H9 (cell line): ENCODE results near the gene SLC43A1. TPM values are rescaled to one million over a fixed set of nuclear protein-coding genes. Genes with fewer than 3 reads are reported as not detected.

Experiments
- DNase-seq: peaks from one replicate; pipeline ENCODE4 v3.0.0-alpha.2; 2017
- H2AFZ ChIP-seq: one replicate; pipeline ENCODE4 v1.6.1; 2013; ENCODE audit warnings: mild to moderate bottlenecking, low read length, control low read depth, moderate library complexity
- H2AK5ac ChIP-seq: 2 replicates; pipeline ENCODE4 v1.6.1; 2013; ENCODE audit warnings: low read length, control low read depth, mixed read lengths; ENCODE audit not compliant: insufficient read length
- H2BK120ac ChIP-seq: one replicate; pipeline ENCODE4 v1.6.1; 2013; ENCODE audit warnings: low read depth, mild to moderate bottlenecking, low read length, control low read depth, inconsistent platforms; ENCODE audit not compliant: poor library complexity, severe bottlenecking
- H2BK12ac ChIP-seq: 2 replicates; pipeline ENCODE4 v1.6.1; 2013; ENCODE audit warnings: low read length, control low read depth, mixed read lengths, low read depth; ENCODE audit not compliant: insufficient read length
- H2BK15ac ChIP-seq: 2 replicates; pipeline ENCODE4 v1.6.1; 2013; ENCODE audit warnings: low read depth, low read length, control low read depth
- H2BK20ac ChIP-seq: one replicate; pipeline ENCODE4 v1.6.1; 2013; ENCODE audit warnings: low read depth, mild to moderate bottlenecking, low read length, control low read depth, inconsistent platforms; ENCODE audit not compliant: poor library complexity, severe bottlenecking
- H2BK5ac ChIP-seq: 2 replicates; pipeline ENCODE4 v1.6.1; 2013; ENCODE audit warnings: low read length, control low read depth, mixed read lengths; ENCODE audit not compliant: insufficient read length
- H3K14ac ChIP-seq: 2 replicates; pipeline ENCODE4 v1.6.1; 2013; ENCODE audit warnings: low read length, control low read depth; ENCODE audit not compliant: insufficient read depth
- H3K18ac ChIP-seq: 2 replicates; pipeline ENCODE4 v1.6.1; 2013; ENCODE audit warnings: low read depth, mild to moderate bottlenecking, mixed read lengths, low read length, control low read depth; ENCODE audit not compliant: insufficient read length
- H3K23ac ChIP-seq: 2 replicates; pipeline ENCODE4 v1.6.1; 2013; ENCODE audit warnings: low read length, control low read depth, mixed read lengths, low read depth; ENCODE audit not compliant: insufficient read length
- H3K23me2 ChIP-seq: 2 replicates; pipeline ENCODE4 v1.6.1; 2013; ENCODE audit warnings: low read depth, mild to moderate bottlenecking, mixed read lengths, low read length, control low read depth; ENCODE audit not compliant: insufficient read length, poor library complexity, severe bottlenecking
- H3K27ac ChIP-seq: 2 replicates; pipeline ENCODE4 v1.5.1; 2013; ENCODE audit warnings: low read length, control low read depth, mixed read lengths, low read depth; ENCODE audit not compliant: insufficient read length
- H3K27me3 ChIP-seq: 2 replicates; pipeline ENCODE4 v1.6.1; 2013; ENCODE audit warnings: low read length, control low read depth, inconsistent platforms; ENCODE audit not compliant: insufficient read depth
- H3K4ac ChIP-seq: 2 replicates; pipeline ENCODE4 v1.6.1; 2013; ENCODE audit warnings: low read depth, mild to moderate bottlenecking, control low read depth, inconsistent platforms, low read length, moderate library complexity
- H3K4me1 ChIP-seq: 2 replicates; pipeline ENCODE4 v1.6.1; 2013; ENCODE audit warnings: low read length, control low read depth, inconsistent platforms; ENCODE audit not compliant: insufficient read depth
- H3K4me2 ChIP-seq: 2 replicates; pipeline ENCODE4 v1.6.1; 2013; ENCODE audit warnings: low read length, control low read depth, mixed read lengths; ENCODE audit not compliant: insufficient read length, insufficient read depth
- H3K56ac ChIP-seq: 2 replicates; pipeline ENCODE4 v1.6.1; 2013; ENCODE audit warnings: low read depth, mild to moderate bottlenecking, mixed read lengths, low read length, control low read depth; ENCODE audit not compliant: insufficient read length
- H3K79me1 ChIP-seq: 2 replicates; pipeline ENCODE4 v1.6.1; 2013; ENCODE audit warnings: low read depth, mild to moderate bottlenecking, moderate library complexity, low read length, control low read depth, inconsistent platforms; ENCODE audit not compliant: insufficient read depth, poor library complexity, severe bottlenecking
- H3K79me2 ChIP-seq: 2 replicates; pipeline ENCODE4 v1.6.1; 2013; ENCODE audit warnings: low read length, control low read depth, inconsistent platforms; ENCODE audit not compliant: insufficient read depth
- H3K9ac ChIP-seq: 2 replicates; pipeline ENCODE4 v1.6.1; 2013; ENCODE audit warnings: low read length, control low read depth, mixed read lengths; ENCODE audit not compliant: insufficient read length; ENCODE audit errors: extremely low read depth
- H3K9me3 ChIP-seq: one replicate; pipeline ENCODE4 v1.6.1; 2013; ENCODE audit warnings: low read depth, low read length, inconsistent platforms; ENCODE audit not compliant: control insufficient read depth
- H3T11ph ChIP-seq: one replicate; pipeline ENCODE4 v1.6.1; 2013; ENCODE audit warnings: mild to moderate bottlenecking, low read length, control low read depth, inconsistent platforms
- H4K20me1 ChIP-seq: one replicate; pipeline ENCODE4 v1.6.1; 2013; ENCODE audit not compliant: control insufficient read depth, insufficient read length, insufficient read depth
- H4K5ac ChIP-seq: 2 replicates; pipeline ENCODE4 v1.6.1; 2013; ENCODE audit warnings: low read depth, mild to moderate bottlenecking, mixed read lengths, low read length, control low read depth; ENCODE audit not compliant: insufficient read length
- H4K8ac ChIP-seq: replicated peaks from 2 replicates; pipeline ENCODE4 v1.6.1; 2013; ENCODE audit warnings: low read length, control low read depth, mixed read lengths, low read depth; ENCODE audit not compliant: insufficient read length
- H4K91ac ChIP-seq: 2 replicates; pipeline ENCODE4 v1.6.1; 2013; ENCODE audit warnings: low read depth, mild to moderate bottlenecking, moderate library complexity, mixed read lengths, low read length, control low read depth; ENCODE audit not compliant: insufficient read length
- H3K27ac Mint-ChIP-seq, 3 experiments: 2 replicates in 2 of 3; 3 replicates in 1 of 3; pipeline ENCODE4 v1.8.0; 2020 to 2021; ENCODE audit warnings: mixed read lengths in 3 of 3, mild to moderate bottlenecking in 1 of 3, moderate library complexity in 1 of 3
- H3K27me3 Mint-ChIP-seq: 2 replicates; pipeline ENCODE4 v1.8.0; 2021; ENCODE audit warnings: low read depth, mild to moderate bottlenecking, moderate library complexity, mixed read lengths
- H3K36me3 Mint-ChIP-seq, 3 experiments: 2 replicates in 2 of 3; 3 replicates in 1 of 3; pipeline ENCODE4 v1.8.0; 2020 to 2021; ENCODE audit warnings: low read depth in 3 of 3, mixed read lengths in 3 of 3; ENCODE audit not compliant: insufficient read depth in 1 of 3
- H3K4me1 Mint-ChIP-seq, 2 experiments: 2 replicates each; pipeline ENCODE4 v1.8.0; 2020; ENCODE audit warnings: mixed read lengths in 2 of 2
- H3K4me3 Mint-ChIP-seq, 2 experiments: 2 replicates in 1 of 2; 3 replicates in 1 of 2; pipeline ENCODE4 v1.8.0; 2020 to 2021; ENCODE audit warnings: mild to moderate bottlenecking in 2 of 2, mixed read lengths in 2 of 2, moderate library complexity in 1 of 2
- H3K9me3 Mint-ChIP-seq, 2 experiments: 2 replicates in 1 of 2; 3 replicates in 1 of 2; pipeline ENCODE4 v1.8.0; 2020; ENCODE audit warnings: mild to moderate bottlenecking in 2 of 2, mixed read lengths in 2 of 2, moderate library complexity in 1 of 2
- CTCF ChIP-seq: fragments of 200-600 bp; sonication (generic); conservative IDR thresholded peaks from 3 replicates; pipeline ENCODE4 v1.8.0; 2021; ENCODE audit warnings: antibody characterized with exemption, mild to moderate bottlenecking
- WGBS: extraction: QIAGEN DNeasy Blood & Tissue Kit; methylation state at CpG from one replicate; pipeline ENCODE4 v1.1.7; 2013; ENCODE audit warnings: missing lambda C conversion rate, low lambda C conversion rate, mixed read lengths; ENCODE audit not compliant: insufficient read length; ENCODE audit errors: extremely low coverage; 5-methylcytosine and 5-hydroxymethylcytosine counted together
- total RNA-seq: library from RNA; stranded (reverse); gene quantifications from 2 replicates; pipeline ENCODE4 v1.2.1, GENCODE V29; 2021

Gene SLC43A1
- total RNA-seq, 1 experiment from 2014 or later, result 17.0 TPM

DNA sequence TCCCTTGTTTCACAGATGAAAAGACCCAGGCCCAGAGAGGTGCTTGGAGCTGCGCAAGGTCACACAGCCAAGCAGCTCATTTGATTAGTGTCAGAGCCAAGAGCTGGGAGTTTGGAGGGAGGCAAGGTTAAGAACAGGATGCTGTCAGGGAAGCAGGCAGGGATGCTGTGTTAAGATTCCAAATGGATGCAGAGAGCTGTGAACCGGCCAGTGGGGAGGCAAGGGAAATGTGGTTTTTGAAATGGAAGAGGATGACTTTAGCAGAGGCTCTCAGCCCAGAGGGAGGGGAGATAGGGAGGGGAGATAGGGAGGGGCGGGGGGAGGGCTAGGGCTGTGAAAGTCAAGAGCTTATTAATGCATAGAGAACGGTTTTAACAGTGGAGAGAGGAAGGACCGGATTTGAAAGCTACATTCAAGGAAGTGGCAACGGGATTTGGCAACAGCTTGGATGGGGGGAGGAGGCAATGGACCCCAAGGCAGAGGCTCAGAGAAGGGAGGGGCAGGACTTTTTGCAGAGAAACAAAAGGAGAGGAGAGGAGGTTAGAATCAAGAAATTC lies 42.1 kb downstream of the SLC43A1 start:
- Histone ChIP-seq H2BK12ac (no peak overlapping the region), H3K4me1 (peaks cover 5% of the 10 kb centered on the region; the same call in 1 of the 2 replicates), H3K4ac (no peak overlapping the region), H3K79me2 (no peaks in the 10 kb centered on the region), H2BK20ac (no peak overlapping the region), H4K20me1 (no peaks in the 10 kb centered on the region), H4K91ac (no peak overlapping the region), H3K23me2 (peaks cover 6% of the 10 kb centered on the region), H3K14ac (no peak overlapping the region), H3K9me3 (no peaks in the 10 kb centered on the region), H2AK5ac (no peak overlapping the region), H3K27ac (no peak overlapping the region), H3K56ac (no peak overlapping the region), H2BK15ac (no peak overlapping the region), H2BK5ac (no peak overlapping the region), H3K79me1 (no peaks in the 10 kb centered on the region), H2BK120ac (no peak overlapping the region), H3K9ac (no peak overlapping the region), H4K5ac (no peak overlapping the region), H3K23ac (no peak overlapping the region), H3T11ph (no peak overlapping the region), H4K8ac (no peak overlapping the region), H3K4me2 (no peak overlapping the region), H3K18ac (no peak overlapping the region), H3K27me3 (peaks cover 6% of the 10 kb centered on the region; the same call in 1 of the 2 replicates), H2AFZ (no peak overlapping the region)
- DNase-seq, result no peak
- Mint-ChIP-seq H3K27ac (peak overlapping the region in 1 of 3 experiments; percentile 53; a peak in 1 of 7 replicates), H3K4me3 (no peak overlapping the region; a peak in 1 of 5 replicates), H3K36me3 (peaks cover 7 to 22% (median 11%) of the 10 kb centered on the region in 3 experiments; a peak in 5 of 7 replicates), H3K4me1 (peaks cover 25 to 42% of the 10 kb centered on the region in 2 experiments), H3K9me3 (no peaks in the 10 kb centered on the region; a peak in 1 of 5 replicates), H3K27me3 (peaks cover 48% of the 10 kb centered on the region)
- no peak for TF ChIP-seq CTCF
- WGBS, result no CpG with 5 or more reads among the region's 6 CpGs
